Cortex of kidney (tissue), 1 donor: ENCODE results near the gene GRHL3.

Source experiments
- DNase-seq: peaks from one replicate; lab custom pipeline; 2025; lab: John Stamatoyannopoulos, UW

GRHL3 gene

DNA sequence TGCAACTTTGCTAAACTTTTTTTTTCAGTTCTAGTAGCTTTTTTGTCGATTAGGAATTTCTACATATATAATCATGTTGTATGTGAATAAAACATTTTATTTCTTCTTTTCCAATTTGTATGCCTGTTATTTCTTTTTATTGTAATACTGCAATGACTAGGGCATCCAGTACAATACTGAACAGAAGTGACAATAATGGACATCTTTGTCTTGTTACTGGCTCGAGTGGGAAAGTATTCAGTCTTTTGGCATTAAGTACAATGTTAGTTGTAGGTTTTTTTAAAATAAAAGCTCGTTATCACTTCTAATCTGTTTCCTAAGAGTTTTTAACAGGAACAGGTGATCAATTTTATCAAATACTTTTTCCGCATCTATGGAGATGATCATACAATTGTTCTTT lies 84.6 kb downstream of the GRHL3 start:
- no peak for DNase-seq
